Jurkat, Clone E6-1 (cell line): ENCODE data around the gene KDM5C. TPM values are rescaled to one million over a fixed set of nuclear protein-coding genes. Genes with fewer than 3 reads are reported as not detected.

Source experiments
- DNase-seq: peaks from one replicate; pipeline ENCODE4 v3.0.0-alpha.2; 2011; ENCODE audit warnings: low read depth, low spot score
- H3K4me3 ChIP-seq: 2 replicates; pipeline ENCODE4 v1.5.1; 2011; ENCODE audit warnings: mild to moderate bottlenecking, low read length, control low read depth, moderate library complexity
- polyA plus RNA-seq: library from polyadenylated mRNA; unstranded; fragments of >200 nt; gene quantifications from one replicate; pipeline ENCODE4 v1.2.1, GENCODE V29; 2012; ENCODE audit warnings: missing spikeins; ENCODE audit not compliant: insufficient read length, insufficient read depth

Gene KDM5C
- polyA plus RNA-seq: 45.8 TPM

- H3K4me3 ChIP-seq: peak within 1 kb of the TSS; percentile 77
- peak; percentile 84 for DNase-seq
Observed at GRCh38 chrX:53224860-53225797, at the start of gene KDM5C. Gene KDM5C, minus strand, starts transcription at chrX:53225207. Its CDS starts 318 bp downstream, at chrX:53224889.

GRCh38 chrX:53272808-53273337 is 47.9 kb upstream of the KDM5C start:
- DNase-seq: no peak

GRCh38 chrX:53269536-53270107 is 44.6 kb upstream of the KDM5C start:
- no peak for DNase-seq
- H3K4me3 ChIP-seq: no peak overlapping the region

More at GRCh38 chrX:53272808-53273337, 47.9 kb upstream of the KDM5C start:
- no peak overlapping the region for H3K4me3 ChIP-seq

DNA sequence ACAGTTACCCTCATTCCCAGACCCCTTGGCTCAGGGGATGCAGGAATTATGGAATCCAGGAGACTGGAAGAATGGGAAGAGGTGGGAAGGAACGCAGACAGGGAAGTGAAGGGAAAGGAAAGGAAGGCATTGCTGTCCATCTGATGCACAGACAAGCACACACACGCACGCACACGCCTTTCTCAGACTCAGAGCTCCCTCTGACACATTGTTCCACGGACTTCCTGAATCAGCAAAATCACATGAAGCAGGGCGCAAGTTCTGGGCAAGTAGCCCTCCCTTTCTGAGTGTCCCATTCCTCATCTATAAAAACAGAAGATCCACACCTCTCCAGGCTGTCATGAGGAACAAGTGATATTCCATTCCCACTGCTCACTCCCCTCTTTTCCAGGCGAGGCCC is 43.2 kb upstream of the KDM5C start:
- DNase-seq: no peak
- no peak overlapping the region for H3K4me3 ChIP-seq

DNA sequence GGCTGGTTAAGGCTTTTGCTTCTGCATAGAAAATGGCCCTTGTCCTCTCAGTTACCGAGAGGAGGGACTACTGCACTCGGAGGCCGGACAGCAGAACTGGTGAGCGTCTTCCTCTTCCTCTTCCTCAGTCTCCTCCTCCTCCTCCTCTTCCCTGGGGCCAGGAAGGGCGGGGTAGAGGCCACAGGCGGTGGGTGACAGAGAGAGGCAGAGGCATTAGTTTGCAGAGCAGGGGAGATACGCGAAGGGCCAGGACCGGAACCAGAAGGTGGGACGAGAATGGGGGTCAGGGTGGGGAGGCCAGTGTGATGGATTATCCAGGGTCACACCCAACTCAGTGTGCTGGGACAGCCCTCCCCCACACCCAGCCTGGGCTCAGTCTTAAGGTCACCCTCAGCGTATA is 41.9 kb upstream of the KDM5C start:
- DNase-seq: no peak
- H3K4me3 ChIP-seq: no peak overlapping the region

DNA sequence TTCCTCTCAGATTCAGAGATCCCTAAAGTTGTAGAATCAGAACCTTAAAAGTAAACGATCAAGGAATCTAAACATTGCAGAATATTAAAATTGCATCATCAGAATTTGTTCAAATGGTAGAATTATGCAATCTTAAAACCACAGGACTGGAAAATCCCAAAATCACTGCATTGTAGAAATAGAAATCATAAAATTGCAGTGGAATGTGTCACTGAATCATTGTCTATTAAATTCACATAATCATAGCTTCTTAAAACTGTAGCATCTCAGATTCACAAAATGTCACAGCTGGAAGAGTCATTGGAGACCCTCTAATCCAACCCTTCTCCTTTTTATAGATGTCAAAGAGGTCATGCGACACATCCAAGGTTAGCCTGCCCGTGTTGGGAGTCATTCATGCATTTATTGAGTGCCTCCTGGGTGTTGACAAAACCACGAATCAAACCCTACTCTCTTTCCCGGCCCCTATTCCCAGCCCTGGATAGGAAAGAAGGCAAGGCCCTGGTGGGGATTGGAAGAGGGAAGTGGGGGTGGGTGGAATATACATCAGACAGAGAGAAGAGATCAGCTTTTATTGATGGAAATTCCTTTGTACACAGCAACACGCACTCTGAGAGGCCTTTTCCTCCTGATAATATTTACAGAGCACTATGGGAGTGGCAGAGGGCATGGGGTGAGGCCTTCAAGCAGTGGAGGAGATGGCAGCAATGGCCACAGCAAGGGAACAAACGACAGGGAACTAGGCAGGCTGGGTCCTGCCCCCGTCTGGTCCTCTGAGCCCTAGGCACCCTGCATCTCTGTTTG is 41.0 kb upstream of the KDM5C start:
- H3K4me3 ChIP-seq: no peak overlapping the region
- DNase-seq: no peak

GRCh38 chrX:53263597-53264094 is 38.6 kb upstream of the KDM5C start:
- H3K4me3 ChIP-seq: no peak overlapping the region
- no peak for DNase-seq

GRCh38 chrX:53262918-53263394 is 37.9 kb upstream of the KDM5C start:
- H3K4me3 ChIP-seq: no peak overlapping the region
- no peak for DNase-seq

GRCh38 chrX:53262189-53262917 is 37.3 kb upstream of the KDM5C start:
- no peak overlapping the region for H3K4me3 ChIP-seq
- DNase-seq: no peak

DNA sequence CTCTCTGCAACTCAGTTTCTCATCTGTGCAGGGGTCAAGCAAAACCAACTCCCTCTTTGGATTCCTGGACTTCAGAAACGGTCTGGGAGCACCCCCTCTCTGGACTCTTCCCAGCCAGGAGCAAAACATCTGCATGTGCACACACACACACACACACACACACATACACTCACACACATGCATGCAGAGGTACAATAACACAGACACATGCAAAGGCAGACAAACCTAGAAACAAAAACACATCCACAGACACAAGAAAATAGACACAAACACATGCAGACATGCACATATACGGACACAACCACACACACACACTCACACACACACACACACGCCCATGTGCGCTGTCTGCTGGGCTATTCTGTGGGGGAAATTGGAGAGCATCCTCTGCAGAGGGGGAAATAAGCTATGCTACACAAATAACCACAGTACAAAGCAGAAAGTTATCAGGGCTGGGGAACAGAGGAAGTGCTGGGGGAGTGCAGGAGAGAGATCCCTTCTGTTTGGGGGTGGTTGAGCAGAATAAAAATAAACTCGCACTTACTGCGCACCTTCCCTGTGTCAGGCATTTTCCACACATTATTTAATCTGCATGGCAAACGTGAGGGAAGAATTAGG is 36.5 kb upstream of the KDM5C start:
- no peak overlapping the region for H3K4me3 ChIP-seq
- no peak for DNase-seq

GRCh38 chrX:53260836-53261235 is 35.8 kb upstream of the KDM5C start:
- DNase-seq: no peak
- no peak overlapping the region for H3K4me3 ChIP-seq

- no peak overlapping the region for H3K4me3 ChIP-seq
- no peak for DNase-seq
Observed at GRCh38 chrX:53257670-53258423, 32.8 kb upstream of the KDM5C start.

DNA sequence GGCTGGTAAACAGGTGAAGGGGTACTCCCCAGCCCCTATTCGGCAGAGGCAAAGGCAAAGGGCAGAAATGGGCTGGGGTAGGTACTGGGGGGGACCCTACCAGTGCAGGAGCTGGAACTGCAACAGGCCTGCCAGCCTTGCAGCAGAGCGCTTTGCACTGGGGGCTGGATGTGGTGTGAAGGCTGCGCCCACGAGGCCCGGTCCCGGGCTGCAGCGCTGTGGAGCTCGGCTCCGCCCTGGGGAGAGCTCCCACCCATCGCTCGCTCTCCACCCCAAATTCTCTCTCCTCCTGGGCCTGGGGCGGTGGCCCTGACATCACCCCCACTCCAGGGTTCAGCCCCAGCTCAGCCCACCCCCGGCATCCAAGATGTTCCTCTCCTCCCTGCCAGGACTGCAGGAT is 32.2 kb upstream of the KDM5C start:
- no peak for DNase-seq
- H3K4me3 ChIP-seq: no peak overlapping the region

DNA sequence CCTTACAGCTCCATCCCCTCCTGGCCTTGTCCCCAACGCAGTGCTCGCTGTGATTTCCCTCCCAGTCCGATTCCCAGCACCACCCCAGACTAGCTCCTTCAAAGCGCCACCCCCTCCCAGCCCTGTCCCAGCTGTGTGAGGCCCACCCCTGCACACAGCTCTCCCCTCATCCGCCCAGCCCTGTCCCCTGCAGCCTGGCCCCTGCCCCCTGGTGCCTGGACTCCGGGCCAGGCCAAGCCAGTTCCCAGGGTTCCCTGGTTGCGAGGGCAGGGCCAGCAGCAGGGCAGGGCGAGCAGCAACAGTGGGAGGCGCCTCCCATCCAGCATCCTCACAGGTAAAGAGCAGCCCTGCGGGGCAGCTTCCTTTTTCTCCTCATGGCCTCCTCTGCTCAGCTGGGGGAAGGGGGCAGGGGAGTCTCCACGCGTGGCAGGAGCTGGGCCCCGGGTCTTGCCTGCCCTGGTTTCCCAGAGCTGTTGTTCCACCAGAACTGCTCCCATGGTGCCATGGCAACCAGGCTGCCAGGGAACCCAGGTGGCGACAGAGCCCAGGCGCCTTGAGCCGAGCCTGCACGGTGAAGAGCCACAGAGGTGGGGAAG is 31.5 kb upstream of the KDM5C start:
- no peak for DNase-seq
- no peak overlapping the region for H3K4me3 ChIP-seq

GRCh38 chrX:53255738-53256191 is 30.8 kb upstream of the KDM5C start:
- H3K4me3 ChIP-seq: no peak overlapping the region
- DNase-seq: no peak

DNA sequence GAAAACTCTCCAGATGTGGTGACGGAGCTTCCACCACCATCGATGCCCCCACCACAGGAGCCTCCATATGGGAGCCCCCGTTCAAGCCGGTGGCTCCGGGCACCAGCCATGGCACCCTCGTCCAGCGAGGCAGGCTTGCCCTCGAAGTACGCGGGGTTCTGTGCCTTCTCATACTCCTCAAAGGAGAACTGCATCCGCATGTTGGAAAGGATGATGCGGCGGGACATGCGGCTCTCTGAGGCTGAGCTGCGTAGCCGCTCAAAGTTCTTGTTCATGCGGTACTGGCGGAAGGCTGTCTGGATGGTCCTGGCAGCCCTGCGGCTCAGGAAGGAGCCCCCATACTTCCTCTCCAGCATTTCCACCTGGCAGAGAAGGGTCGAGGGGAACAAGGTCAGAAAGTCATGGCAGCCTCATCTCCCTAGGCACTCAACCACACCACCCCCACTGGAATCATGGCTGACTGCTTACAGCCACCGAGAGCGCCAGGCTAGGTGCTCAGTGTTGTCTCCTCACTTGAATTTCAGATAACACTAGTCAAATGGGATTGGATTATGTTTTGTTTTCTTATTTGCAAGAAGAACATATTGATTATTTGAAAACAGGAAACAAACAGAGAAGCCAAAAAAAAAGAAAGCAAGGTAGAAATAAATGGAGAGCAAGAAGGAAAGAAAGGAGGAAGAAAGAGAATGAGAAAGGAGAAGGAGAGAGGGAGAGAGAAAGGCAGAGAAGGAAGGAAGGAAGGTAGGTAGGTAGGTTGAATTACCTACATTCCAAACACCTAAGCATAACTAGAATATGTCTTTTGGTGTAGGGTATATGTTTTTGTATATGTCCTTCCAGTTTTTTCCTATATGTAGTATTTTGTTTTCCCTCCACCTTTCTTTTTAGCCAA is 29.8 kb upstream of the KDM5C start:
- DNase-seq: no peak

More for the DNA sequence above, 29.8 kb upstream of the KDM5C start:
- no peak overlapping the region for H3K4me3 ChIP-seq
